ENCODE measurements around the gene CENPX.
A peak's percentile ranks its signal among the peaks of the same experiment; 100 is the strongest.
"Not testable (repeated sequence)": the region's sequence is repeated elsewhere in the genome, so short reads cannot be mapped to it uniquely, and the experiment has no call there.

CENPX gene

DNA sequence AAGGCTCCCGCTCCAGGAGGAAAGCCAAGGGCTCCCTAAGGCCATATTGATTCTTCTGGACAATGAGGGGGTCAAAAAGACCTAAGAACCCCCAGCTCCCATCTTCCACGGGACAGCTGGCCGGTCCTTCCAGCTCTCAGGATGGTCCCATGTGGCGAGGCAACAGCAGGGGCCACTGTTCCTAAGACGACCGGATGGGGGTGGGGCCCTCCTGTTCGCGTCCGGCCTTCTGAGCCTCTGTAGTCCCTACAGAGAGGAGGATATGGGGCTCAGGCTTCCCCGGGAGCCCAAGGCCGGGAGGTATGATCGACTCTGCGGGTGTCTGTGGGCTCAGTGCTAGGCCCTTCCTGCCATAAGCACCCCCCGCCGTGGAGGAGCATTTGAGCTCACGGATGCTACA, 20.8 kb upstream of the CENPX start:
- no peak for DNase-seq

DNA sequence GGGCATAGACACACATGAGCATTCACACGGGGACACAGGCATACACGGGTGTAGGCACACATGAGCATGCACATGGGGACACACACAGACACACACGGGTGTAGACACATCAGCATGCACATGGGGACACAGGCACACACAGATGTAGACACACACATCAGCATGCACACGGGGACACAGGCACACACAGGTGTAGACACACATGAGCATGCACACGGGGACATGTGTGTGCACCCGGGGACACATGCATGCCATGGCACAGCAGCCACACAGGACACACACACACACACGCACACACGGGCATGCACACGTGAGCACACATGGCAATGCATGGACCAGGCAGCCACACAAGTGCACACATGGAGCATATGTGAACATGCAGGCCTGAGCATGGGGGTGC, 20.0 kb upstream of the CENPX start:
- no peak for DNase-seq

- DNase-seq = no peak
Observed at GRCh38 chr17:82041144-82041814, 18.6 kb upstream of the CENPX start.

GRCh38 chr17:82039695-82040299, 17.1 kb upstream of the CENPX start:
- no peak for DNase-seq

DNA sequence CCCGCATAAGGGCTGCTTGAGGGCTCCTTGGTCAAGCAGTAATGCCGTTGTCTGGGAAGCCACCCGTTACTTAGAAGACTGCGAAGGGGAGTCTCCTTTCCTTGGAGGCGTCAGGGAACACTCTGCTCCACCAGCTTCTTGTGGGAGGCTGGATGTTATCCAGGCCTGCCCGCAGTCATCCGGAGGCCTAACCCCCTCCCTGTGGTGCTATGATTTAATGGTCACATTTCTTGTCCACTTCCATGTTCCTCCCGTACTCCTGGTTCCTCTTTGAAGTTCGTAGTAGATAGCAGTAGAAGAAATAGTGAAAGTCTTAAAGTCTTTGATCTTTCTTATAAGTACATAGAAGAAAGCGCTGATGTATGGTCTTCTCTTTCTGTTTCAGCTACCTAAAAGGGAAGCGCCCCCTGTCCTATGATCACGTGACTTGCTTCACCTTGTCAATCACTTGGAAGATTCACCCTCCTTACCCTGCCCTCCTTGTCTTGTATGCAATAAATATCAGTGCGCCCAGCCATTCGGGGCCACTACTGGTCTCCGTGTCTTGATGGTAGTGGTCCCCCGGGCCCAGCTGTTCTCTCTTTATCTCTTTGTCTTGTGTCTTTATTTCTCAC, 16.2 kb upstream of the CENPX start:
- not testable (repeated sequence) for DNase-seq

- DNase-seq = no peak
Observed at GRCh38 chr17:82037889-82038195, 15.2 kb upstream of the CENPX start.

DNA sequence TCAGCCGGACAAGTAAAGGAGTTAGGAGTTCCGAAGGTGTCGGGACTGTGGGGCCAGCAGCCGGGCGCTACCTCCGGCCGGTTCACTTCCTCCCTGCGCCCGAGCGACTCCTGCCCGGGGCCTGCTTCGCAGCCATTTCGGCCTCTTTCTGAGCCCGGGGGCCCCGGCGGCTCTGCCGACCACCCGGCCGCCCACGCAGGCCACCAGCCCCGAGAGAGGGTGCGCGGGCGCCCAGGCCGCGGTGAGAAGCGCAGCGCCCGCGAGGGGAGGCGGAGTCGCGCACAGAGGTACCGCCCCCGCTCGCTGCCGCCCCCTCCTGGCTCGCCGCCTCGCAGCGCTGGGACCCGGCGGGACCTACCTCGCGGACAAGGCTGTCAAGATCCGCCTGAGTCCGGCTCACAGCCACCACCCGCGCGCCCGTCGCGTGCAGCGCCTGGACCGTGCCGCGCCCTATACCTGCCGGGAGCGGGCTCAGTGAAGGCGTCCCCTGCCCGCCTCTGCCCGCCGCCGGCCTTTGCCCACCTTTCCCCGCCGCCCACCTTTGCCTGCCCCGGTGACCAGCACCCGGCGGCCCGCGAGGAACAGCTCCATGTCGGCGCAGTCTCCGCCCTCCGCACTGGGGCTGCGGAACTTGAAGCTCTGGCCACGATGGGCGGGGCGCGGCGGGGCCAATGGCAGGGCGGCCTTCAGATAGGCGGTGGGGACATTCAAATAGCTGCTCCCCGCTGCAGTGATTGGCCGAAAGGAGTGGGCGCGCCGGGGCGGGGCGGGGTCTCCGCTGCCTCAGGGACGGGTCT, 14.6 kb upstream of the CENPX start, which contains the start of gene DCXR:
DCXR (minus strand) TSS at position 606 of the 797 bp plus-strand sequence; CDS start at position 591, 15 bp downstream.
- peak; percentile 98 for DNase-seq

- no peak for DNase-seq
Observed at GRCh38 chr17:82036634-82037091, 14.0 kb upstream of the CENPX start.

DNA sequence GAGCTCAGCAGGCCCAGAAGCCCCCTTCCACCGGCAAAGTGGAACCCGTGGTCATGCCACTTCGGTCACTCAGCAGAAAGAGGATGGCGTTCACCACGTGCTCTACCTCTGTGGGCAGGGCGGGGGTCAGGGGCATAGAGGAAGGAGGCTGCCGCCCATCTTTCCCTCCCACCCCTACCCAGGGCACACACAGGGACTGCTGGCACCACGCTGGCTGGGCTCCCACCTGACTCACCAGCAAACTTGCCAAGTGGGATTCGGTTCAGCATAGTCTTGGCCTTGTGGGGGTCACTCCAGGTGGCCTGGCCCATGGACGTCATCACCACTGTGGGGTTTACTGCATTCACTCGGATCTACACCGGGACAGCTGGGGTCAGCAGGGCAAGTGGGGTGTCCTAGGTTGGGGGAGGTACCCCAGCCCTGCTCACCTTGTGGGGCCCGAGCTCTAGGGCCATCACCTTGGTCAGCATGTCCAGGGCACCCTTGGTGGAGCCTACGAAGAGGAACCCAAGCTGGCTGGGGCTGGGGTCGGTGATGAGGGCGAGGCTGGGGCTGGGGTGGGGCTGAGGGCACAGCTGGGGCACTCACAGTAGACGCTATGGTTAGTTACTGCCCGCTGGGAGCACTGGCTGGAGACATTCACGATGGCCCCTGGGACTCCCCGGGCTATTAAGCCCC, 13.4 kb upstream of the CENPX start:
- DNase-seq = no peak

DNA sequence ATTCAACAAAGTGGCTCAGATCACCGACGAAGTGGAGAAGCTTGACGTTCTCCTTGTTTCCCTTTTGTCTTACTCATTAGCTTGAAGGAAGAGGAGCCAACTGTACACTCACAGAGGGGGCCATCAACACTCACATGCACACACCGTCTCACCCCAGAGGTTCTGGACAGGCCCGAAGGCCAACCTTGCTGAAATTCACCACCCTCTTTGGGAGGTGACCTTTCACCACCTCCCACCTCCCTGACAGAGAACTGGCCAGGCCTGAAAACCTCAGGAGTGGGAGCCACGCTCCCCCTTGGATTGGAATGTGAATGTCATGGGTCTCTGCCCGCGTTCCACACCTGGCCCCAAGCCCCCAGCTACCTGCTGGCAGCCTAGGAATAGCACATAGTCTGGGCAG, 12.8 kb upstream of the CENPX start:
- DNase-seq = no peak

- DNase-seq = no peak
Observed at GRCh38 chr17:82034371-82035011, 11.8 kb upstream of the CENPX start.

GRCh38 chr17:82033359-82034085, 10.8 kb upstream of the CENPX start:
- no peak for DNase-seq

DNA sequence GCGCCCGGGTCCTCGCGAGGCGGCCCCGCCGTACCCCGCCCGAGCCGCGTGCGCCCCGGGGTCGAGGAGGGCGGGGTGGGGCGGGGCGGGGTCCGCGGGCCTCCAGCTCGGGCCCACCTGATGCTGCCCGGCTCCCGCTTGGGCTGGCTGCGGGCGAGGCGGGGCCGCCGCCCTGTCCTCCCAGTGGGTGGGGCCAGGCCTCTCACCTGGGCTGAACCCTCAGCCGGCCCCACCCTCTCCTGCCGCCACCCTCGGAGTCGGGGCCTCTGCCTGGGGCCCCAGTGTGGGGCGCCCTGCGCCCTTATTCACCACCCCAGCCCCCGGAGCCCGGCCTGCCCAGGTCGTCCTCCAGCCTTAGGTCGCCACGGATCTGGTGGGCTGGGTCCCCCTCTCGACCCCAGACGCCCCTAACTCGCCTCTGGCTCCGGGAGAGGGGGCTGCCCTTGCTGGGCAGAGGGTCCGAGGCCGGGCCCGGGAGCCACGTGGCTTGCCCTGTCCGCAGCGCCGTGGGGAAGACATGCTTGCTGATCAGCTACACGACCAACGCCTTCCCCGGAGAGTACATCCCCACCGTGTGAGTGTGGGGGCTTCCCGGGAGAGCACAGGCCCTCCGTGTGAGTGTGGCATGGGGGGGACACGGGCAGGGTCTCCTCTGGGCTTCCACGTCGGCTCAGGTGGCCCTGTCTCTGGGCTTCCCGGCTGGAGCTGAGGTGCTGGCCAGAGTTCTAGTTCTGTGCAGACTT, 9.4 kb upstream of the CENPX start:
- DNase-seq = peak; percentile 52

DNA sequence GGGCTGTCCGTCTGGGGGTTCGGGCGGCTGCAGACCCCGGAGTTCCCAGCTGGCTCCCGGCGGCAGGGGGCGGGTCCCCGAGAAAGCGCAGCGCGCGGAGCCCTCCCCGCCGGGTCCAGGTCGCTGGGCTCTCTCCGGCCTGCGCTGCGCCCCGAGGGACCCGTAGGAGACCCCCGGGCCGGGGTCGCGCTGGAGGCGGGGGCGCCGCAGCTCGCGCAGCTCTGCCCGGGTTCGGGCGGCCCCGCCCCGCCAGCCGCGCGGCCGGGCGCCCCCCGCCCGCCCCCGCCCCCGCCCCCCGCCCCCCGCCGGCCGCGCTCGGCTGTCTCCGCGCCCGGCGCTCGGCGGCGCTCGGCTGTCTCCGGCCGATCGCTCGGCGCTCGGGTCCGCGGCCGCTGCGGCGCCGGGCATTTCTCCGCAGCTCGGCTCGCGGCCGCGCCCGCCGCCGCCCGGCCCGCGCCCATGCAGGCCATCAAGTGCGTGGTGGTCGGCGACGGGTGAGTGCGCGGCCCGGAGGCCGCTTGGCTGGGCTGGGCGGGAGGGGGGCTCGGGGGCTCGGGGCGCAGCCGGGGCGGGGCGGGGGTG, 8.7 kb upstream of the CENPX start, which contains the start of gene RAC3:
RAC3 (plus strand) TSS at position 376 of the 582 bp plus-strand sequence; CDS start at position 460, 84 bp downstream.
- no peak for DNase-seq

GRCh38 chr17:82030470-82031302, 8.0 kb upstream of the CENPX start:
- DNase-seq = peak; percentile 91

DNA sequence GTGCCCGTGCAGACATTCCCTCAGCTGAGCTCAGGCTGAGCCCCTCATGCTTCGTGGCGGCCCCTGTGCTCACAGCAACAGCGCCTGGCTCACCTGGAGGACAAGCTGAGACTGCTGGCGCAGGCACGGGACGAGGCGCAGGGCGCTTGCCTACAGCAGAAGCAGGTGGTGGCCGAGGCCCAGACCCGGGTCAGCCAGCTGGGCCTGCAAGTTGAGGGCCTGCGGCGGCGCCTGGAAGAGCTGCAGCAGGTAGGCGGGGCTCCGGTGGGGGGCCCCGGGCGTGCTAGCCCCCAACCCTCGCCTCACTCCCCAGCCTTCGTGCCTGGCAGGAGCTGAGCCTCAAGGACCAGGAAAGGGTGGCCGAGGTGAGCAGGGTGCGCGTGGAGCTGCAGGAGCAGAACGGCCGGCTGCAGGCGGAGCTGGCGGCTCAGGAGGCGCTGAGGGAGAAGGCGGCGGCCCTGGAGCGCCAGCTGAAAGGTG, 7.4 kb upstream of the CENPX start:
- DNase-seq = peak; percentile 80

- no peak for DNase-seq
Observed at GRCh38 chr17:82029391-82029790, 6.7 kb upstream of the CENPX start.

DNA sequence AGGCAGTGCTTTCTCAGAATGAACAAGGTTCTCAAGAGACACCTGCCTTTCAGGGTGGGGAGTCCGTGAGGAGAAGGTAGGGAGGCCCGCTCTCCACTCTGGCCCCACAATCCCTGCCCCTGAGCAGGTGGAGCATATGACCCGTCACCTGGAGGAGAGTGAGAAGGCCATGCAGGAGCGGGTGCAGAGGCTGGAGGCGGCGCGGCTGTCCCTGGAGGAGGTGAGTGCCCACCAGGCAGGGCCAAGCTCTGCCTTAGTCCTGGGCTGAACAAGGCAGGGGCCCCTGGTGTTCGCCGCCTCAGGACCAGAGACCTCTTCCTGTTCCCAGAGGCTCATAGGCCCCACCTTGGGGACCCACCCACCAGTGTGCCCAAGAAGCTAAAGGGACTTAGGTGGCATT, 6.3 kb upstream of the CENPX start:
- DNase-seq = no peak

- DNase-seq = no peak
Observed at GRCh38 chr17:82028246-82028645, 5.6 kb upstream of the CENPX start.

Data from right kidney (tissue), 1 donor.